GM18508 (cell line): ENCODE measurements around the gene C4orf33.
"Not testable (repeated sequence)": the region's sequence is repeated elsewhere in the genome, so short reads cannot be mapped to it uniquely, and the experiment has no call there.

Experiments used
- ATAC-seq: cut with Tn5 transposase; IDR thresholded peaks from one replicate; pipeline ENCODE4 v1.9.1; 2021; ENCODE audit warnings: moderate number of reproducible peaks; ENCODE audit not compliant: insufficient read depth, unreplicated experiment

Gene C4orf33

GRCh38 chr4:129117705-129118104 lies 21.8 kb downstream of the C4orf33 start:
- ATAC-seq, result no peak

DNA sequence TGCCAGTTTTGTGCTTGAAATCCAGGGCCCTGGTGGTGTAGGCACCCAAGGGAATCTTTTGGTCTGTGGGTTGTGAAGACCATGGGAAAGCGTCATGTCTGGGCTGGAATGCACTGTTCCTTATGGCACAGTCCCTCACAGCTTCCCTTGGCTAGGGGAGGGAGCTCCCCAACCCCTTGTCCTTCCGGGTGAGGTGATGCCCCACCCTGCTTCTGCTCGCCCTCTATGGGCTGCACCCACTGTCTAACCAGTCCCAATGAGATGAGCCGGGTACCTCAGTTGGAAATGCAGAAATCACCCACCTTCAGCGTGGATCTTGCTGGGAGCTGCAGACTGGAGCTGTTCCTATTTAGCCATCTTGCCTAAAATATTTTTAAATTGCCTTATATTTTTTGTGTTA lies 30.7 kb downstream of the C4orf33 start:
- not testable (repeated sequence) for ATAC-seq

GRCh38 chr4:129129143-129129542 lies 33.2 kb downstream of the C4orf33 start:
- no peak for ATAC-seq

GRCh38 chr4:129131343-129131742 lies 35.4 kb downstream of the C4orf33 start:
- ATAC-seq, result no peak

DNA sequence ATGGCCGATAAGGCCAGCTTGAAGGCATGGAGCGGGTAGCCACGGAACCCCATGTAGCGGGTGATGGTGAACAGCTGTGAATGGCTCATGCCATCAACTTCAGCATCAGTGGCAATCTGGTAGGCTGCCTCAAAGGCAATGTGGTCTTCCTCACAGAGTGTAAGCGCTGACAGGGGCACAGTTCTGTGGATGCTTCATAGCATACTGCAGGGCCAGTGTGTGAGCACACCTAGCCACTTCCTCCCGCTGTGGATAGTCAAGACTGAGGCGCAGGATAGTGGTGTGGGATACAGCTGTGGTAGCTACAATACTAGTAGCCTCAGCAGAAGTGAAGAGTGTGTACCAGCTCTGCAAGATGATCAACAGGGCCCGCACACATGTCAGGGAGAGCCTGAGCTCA lies 40.5 kb downstream of the C4orf33 start:
- no peak for ATAC-seq

DNA sequence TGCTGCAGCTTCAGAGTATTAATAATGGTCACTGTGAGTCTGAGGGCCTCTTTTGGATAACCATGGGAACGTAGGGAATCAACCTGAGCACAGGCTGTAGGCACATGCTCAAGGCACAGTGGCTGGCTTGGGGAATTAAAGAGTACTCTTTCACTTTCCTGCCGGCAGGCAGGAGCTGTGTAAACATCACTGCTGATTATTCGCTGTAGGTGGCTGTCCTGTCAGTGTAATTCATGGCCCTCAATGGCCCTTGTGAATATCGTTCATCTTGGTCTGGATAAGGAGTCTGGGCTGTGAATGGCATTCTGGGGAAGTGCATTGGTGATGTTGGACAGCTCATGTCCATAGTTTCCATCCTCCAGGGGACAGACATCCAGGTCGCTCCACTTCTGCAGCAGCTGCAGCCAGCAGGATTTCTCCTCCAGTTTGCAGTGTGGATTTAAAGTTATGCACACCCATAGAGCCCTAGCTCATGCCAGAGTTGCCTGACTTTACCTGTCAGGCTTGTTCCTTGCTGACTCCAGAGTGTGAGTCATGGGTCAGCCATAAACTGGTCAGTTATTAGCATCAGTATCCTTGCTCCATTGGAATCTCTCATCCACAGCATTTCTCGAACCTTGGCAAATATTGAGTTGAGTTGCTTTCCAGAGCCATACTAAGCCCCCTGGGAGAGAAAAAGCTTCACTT lies 43.0 kb downstream of the C4orf33 start:
- ATAC-seq, result no peak

DNA sequence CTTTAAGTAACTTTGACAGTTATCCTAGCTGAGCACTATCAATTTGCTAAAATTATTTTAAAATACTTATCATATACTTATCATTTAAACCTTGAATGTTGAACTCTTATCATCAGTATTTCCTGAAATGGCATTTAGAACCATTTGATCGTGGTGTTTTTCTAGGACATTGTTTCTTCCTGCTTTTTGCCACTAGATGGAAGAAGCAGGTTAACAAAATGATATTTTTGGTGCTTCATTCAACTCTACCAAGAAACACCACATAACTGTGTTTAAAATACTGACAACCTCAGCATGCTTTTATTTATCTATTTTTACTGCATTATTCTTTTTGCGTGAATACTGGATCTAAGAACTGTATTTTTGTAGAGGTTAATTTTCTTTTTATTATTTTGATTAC lies 44.6 kb downstream of the C4orf33 start:
- ATAC-seq, result no peak

- ATAC-seq, result no peak
These were observed 47.4 kb downstream of the C4orf33 start for GRCh38 chr4:129143359-129143758.

GRCh38 chr4:129144755-129145206 lies 48.8 kb downstream of the C4orf33 start:
- ATAC-seq, result no peak

DNA sequence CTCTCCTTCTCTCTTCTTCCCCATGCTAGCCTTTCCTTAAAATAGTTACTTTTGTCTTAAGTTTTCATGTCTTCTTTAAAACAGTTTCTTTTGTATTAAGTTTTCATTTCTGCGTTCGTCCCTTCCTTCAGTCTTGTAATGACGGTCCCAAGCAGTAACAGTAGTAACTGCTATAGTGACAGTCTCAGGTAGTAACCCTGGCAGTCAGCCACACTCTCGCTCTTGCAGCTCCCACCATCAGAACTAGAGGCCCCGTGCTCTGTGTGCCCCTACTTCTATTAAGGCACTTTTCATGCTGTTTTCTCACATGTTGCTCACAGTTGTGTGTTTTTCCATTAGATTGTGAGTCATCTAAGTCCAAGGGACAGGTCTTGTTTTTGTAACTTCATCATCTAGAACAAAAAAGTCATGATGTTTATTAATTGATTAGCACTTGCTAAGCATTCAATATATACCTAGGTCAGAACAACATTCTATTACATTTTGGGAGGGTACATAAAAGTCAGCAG lies 49.3 kb downstream of the C4orf33 start:
- ATAC-seq, result no peak

GRCh38 chr4:129146639-129147038 lies 50.7 kb downstream of the C4orf33 start:
- ATAC-seq, result no peak

- ATAC-seq, result no peak
These were observed 52.9 kb downstream of the C4orf33 start for GRCh38 chr4:129148892-129149291.

- no peak for ATAC-seq
These were observed 54.0 kb downstream of the C4orf33 start for GRCh38 chr4:129149906-129150305.

DNA sequence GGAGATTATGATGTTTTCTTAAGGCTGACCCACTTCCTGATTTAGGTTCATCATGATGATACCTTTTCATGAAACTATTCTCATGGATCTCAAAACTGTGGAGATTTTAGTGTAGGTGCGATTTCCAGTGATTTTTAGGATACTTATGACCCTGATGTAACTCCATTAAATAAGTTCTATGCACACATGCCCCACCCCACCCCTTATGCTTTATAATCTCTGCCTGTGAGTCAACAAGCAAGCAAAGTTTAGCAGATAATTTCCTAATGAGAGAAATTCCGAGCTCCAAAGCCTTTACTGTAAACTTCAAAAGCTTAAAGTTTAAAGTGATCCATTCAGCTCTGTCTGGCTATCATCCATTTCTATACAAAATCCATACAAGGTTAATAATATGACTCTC lies 56.4 kb downstream of the C4orf33 start:
- ATAC-seq, result no peak

- no peak for ATAC-seq
These were observed 57.7 kb downstream of the C4orf33 start for GRCh38 chr4:129153700-129154099.

DNA sequence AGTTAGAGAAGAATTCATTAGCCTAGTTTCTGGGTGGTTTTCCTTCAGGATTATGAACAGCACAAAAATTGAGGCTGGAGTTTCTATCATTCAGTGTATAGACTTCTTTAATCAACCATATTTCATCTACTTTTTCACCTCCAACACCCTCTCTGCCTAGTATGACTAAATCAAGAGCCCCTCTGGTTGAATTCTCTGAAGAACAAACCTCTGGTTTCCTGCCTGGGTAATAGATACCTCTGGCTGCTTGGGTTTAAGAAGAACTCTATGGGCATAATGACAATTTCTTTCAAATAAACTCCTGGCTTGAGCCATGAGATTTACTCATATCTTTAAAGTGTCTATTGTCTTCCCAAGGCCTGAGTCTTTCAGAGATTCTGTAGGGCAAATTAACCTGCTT lies 66.5 kb downstream of the C4orf33 start:
- no peak for ATAC-seq

GRCh38 chr4:129163427-129163826 lies 67.5 kb downstream of the C4orf33 start:
- no peak for ATAC-seq

- no peak for ATAC-seq
These were observed 68.3 kb downstream of the C4orf33 start for GRCh38 chr4:129164243-129164642.
